Stimulated activated naive CD4-positive, alpha-beta T cell (primary cell): ENCODE results near the gene FRMD4A.

Source experiments
- DNase-seq, 6 experiments: peaks; one replicate each; lab custom pipeline; 2025; lab: John Stamatoyannopoulos, UW

FRMD4A gene

GRCh38 chr10:13617116-13617515, 713.6 kb downstream of the FRMD4A start:
- no peak for DNase-seq

- DNase-seq, result no peak
These were observed 714.9 kb downstream of the FRMD4A start for GRCh38 chr10:13615650-13616300.

GRCh38 chr10:13614530-13615332, 716.0 kb downstream of the FRMD4A start:
- no peak for DNase-seq

DNA sequence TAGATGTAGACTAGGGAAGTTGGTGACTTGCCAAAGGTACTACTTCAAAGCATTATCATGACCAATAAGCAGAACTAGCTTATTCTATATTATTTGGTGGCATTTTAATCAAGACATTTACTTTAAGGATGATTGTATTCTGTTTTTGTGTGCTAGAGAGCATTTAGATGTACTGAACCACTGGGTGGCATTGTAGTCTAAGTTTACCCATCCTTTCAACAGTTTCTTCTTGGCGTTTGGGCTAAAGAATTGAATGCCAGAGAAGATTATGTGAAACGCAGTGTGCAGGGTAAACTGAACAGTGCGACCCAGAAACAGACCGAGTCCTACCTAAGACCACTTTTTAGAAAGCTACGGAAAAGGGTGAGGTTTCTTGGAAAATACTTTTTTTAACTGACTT, 717.2 kb downstream of the FRMD4A start:
- no peak for DNase-seq

GRCh38 chr10:13612654-13613373, 717.9 kb downstream of the FRMD4A start:
- no peak for DNase-seq

- no peak for DNase-seq
These were observed 722.4 kb downstream of the FRMD4A start for GRCh38 chr10:13608246-13608853.

GRCh38 chr10:13604357-13605040, 726.2 kb downstream of the FRMD4A start:
- no peak for DNase-seq

GRCh38 chr10:13597909-13598308, 732.8 kb downstream of the FRMD4A start:
- no peak for DNase-seq

GRCh38 chr10:13594641-13595040, 736.1 kb downstream of the FRMD4A start:
- no peak for DNase-seq
